Ecto neural progenitor cell (in vitro differentiated cells): ENCODE data around the gene TTC27.

Experiments used
- DNase-seq: peaks from one replicate; pipeline ENCODE4 v3.0.0-alpha.2; 2018; ENCODE audit warnings: low spot score

TTC27 gene

DNA sequence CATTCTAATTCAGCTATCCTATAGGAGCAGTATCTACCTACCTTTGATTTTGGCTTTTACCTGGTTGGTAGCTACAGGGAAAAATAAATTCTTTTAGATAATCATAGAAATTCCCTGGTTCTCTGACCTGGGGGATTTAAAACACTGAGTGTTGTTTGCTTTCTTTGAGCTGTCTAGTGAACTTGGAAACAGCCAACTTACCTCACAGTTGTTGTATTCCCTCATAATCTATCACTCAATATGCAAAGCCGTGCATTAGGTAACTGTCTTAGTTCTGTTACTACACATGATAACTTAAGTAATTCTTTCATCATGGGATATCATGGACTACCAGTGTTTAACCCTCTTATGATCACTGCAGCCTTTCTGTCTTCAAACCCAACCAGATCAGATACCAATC is 127.8 kb downstream of the TTC27 start:
- no peak for DNase-seq

DNA sequence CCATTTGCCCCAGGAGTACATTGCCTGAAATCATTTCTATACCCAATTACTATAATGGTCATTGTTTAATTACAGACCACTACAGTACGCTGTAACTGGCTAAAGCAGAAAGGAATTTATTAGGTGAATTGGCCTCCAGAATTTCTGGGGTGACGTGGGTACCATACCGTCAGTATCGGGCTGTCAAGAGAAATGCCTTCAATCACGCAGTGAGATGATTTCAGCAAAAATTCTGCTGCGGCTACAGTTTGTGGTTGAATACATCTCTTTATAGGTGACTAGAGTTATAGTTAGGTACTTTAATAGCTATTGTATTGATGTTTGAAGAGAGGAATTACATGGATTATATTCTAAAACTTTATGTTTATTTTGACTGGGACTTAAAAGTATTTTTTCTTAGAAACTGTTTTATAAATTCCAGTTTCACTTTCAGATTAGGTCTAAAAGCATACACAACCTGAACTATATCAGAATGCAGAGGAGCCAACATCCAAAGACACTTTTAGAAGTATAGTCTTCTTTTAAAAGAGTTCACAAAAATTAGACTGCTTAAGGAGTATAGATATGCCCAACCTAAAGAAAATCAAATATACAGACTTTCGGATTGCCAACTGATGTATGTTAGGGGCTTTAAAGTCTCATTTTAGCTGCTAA is 128.4 kb downstream of the TTC27 start:
- no peak for DNase-seq

DNA sequence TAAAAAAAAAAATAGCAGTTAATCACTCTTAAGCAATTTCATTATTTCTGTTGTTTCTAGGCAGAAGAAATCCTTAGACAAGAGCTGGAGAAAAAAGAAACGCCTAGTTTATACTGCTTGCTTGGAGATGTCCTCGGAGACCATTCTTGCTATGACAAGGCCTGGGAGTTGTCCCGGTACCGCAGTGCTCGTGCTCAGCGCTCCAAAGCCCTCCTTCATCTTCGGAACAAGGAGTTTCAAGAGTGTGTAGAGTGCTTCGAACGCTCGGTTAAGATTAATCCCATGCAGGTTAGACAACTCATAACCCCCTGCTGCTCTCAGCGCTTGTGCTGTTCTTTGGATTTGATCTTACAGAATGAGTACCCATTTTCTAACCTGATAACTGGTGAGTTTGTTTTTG is 130.4 kb downstream of the TTC27 start:
- DNase-seq: no peak

DNA sequence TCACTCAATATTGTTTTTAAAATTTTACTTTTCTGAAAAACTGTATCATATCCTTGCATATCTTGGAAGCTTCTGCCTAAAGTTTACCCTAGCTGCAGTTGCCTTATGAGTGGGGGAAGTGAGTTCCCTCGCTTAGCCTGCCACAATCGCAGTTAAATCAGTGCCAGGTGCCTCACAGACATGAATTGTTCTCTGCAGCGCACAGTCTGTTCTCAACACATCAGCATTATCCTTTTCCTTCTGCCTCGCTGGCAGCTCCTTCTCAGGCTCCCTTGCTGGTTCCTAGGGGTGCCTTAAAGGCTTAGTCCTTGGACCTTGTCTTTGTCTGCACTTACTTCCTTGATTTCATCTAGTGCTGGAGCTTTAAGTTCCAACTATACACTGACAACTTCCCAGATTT is 132.8 kb downstream of the TTC27 start:
- DNase-seq: no peak

DNA sequence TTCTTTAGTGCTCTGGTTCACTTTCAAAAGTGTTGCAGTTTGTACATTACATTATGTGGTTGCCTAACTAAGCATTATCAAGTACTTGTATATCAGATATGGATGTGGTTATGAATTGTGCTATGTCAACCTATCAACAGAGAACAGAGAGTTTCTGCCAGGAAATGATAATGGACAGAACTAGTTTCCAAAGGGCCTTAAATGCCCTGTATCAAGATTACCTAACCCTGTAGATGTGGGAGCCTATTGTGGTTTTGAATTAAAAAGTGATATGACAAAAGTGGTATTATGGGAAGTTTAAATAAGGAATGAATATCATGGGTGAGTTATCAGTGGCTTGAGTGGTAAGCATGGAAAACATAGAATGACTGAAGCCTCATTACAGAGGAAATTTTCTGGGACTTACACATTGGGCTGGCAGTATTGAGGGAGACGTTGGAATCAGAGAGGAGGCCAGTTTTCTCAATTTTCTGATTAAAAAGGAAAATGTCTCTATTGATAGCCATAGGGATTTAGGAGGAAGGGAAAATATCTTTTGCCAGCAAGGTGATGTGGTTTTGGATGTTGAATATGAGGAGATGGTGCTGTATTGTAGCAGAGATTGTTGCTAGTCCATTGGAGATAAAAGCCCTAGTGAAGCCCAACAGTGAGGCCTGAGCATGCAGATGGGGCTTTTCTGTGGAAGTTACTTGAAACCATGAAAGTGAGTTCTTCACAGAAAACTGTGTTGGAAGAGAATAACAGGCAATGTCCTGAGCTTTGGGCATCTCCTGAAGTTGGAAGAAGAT is 140.7 kb downstream of the TTC27 start:
- DNase-seq: no peak

DNA sequence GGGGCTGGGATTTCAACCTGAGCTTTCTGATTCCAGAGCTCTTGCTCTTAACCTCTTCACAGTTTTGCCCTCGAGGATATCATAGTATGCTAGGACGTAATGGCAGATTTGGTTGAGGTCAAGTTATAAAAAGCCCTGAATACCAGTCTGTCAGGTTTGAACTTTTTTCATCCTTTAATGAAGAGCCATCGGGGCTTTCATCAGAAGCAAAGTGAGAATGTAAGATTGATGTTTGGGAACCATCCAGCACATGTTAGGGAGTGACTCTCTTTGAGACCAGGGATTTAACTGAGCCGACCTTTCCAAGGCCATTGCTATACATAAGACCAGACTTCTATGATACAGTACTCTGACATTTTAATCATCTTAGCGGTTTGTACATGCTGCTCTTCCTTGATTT is 142.5 kb downstream of the TTC27 start:
- DNase-seq: no peak

DNA sequence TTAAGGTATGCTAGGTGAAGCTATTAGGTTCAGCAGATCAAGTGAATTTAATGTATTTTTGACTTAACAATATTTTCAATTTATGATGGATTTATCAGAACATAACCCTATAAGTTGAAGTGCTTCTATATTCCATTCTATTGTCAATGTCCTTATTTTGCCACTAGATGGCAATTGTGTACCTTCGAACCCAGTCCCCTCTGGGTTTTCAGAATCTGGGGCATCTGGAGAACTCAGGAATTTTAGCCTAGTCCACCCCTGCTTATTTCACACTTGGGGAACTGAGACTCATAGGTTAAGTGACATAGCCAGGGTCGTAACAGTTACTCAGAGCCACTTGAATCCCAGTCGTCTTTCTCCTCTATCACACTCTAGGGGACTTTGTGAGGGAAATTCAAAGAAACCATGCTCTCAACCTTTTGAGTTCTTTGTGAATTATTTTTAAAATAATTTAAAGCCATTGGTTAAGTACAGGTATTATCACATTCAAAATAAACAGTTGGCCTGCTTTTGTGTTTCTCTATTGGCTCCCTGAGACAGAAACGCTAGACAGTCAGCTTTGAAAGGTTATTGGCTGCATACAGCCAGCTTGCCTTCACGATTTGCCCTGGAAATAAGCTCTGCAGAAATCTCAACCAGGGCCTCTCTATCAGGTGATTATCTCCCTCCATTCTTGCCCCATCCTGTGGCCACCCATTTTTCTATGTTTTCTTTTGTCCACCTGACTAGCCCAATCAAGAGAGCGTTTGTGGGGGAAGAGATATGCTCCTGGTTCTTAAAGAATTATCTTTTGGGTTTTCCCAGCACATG is 145.0 kb downstream of the TTC27 start:
- DNase-seq: peak; percentile 51

DNA sequence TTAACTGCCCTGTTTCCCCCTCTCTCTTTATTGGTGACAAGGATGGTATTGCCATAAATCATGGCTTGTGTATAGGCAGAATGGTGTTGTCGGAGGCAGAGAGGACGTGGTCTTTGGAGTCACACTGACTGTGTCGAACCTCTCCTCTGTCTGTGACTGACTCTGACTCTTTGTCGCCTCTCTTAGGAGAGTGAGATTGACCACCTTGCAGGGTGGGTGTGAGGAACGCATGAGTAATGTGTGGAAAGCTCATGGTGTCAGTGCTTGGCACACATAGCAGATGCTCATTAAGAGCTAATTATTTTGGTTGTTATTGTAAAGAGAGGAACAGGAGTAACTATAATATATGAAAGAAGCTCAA is 145.6 kb downstream of the TTC27 start:
- no peak for DNase-seq

DNA sequence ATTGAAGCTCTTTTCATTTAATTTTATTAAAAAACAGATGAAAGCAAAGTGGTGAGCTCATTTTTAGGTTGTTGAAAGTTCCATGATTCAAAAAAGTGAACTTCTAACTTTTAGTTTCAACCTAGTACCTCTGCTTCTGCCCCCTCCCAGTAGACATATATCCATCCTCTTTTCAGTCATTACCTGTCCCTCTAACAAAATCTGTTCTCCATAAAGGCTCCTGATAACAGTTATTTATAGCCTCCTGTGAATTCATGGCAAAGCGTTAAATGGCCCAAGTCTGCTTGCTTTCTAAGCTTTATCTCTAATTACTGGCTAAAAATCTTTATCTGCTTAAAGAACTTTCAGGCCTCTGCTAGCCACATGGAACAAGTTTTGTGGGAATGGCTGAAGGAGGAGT is 148.1 kb downstream of the TTC27 start:
- DNase-seq: no peak

DNA sequence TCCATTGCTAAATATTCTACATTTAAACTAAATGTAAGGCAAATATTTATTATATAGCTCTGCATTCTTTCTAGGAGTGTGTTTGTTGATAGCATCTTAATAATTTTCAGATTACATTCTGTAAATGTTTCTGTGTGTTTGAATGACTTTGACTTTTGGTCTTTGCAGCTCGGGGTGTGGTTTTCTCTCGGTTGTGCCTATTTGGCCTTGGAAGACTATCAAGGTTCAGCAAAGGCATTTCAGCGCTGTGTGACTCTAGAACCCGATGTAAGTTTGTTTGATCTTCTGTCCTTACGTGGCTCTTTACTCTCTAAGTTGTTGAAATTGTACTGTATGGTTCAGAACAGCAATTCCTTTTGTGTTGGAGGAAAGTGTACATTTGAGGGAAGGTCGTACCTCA is 149.9 kb downstream of the TTC27 start:
- DNase-seq: no peak

DNA sequence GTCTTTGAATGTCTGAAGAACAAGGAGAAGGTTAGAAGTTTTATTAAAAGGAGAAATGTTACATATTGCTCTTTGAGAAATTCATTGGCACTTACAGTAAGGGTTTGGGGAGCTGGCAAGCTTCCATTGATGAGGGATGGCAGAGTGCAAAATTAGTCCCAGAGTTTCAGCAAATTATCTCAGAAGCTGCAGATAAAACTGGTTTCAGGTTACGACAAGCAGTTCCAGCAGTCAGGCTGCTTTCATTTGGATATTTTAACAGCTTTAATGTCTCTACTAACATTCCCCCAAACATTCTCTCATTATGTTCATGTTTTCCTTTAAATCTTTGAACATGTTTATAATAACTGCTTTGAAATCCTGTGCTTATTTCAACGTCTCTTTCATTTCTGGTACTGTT is 153.1 kb downstream of the TTC27 start:
- no peak for DNase-seq

DNA sequence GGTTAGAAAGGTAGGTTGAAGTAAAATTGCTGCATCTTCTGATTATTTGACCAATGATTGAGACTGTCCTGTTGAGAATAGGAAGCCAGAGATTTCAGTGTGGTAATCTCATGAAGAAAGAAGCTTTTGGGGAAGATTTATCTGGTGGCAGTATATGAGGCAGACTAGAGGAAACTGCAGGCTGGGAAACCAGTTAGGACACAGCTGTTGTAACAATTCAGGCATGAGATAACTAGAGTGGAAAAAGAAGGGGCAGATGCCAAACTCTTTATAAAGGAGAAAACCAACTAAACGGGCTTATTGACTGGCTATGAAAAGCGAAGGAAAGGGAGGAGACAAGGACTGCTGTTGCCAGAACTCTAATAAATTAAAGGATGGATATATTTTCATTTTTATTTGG is 155.6 kb downstream of the TTC27 start:
- DNase-seq: no peak

DNA sequence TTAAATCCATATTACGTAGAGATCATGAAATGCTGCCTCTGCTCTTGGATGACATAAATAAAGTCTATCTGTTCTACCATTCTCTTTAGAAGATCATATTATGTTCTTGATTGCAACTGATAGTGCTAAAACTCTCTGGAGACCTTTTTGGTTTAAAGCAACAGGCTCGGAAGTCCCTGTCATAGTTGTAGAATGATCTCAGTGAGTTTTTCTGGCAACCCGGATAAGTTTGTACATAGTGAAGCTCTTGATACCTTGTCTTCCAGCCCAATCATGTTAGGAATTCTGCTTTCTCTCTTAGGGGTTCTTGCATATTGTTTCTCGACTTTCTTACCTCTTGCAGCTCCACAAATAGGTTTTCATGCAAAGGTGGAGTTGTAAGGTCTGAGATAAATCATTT is 156.1 kb downstream of the TTC27 start:
- DNase-seq: no peak

DNA sequence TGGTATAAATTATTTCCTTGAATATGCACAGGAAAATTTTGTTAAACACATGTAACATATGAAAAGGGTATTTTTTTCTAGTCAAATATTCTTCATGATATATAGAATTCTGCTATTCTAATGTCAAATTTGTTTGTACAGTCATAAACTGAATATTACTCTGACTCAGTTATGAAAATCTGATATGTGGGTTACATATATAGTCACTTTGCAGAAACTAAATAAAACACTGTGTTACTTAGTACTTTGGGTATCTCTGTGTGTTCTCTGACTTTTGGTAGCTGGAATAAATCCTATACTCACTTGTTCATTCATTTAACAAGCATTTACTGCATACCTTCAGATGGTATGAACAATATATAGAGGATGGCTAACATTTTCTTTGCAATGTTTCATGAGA is 159.4 kb downstream of the TTC27 start:
- DNase-seq: no peak

DNA sequence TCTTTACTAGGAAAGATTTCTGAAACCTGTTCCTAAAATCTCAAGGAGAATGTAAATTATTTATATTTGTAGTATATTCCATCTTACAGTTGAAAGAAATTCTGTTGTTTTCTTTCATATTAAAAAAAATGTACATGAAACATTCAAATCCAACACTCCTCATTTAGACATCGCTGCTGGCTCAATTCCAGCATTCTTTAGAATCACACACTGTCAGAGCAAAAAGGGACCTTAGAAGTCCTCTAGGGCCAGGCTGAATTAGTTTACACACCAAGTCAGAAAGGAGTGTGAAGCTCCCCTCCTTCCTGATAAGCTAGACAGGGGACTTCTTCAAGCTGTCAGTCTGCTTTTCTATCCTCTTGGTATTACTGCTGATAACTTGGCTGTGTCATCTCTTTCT is 160.3 kb downstream of the TTC27 start:
- no peak for DNase-seq

DNA sequence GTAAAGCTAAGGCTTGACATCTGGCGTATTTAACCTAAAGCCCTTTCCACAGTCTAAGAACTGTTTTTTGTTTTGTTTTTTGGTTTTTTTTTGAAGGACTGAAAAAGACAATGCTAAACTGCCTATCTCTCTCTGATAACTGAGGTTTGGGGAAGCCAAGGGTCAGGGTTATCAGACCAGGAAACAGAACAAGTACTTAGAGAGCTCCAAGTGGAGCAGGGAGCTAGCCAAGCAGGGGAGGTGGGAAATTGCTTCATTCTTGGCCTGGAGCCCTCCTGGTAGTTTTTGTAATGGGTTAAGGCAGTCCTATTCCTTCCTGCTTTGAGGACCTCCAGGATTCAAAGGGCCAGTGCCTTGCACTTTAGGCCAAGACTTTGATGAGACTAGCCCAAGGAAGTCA is 164.6 kb downstream of the TTC27 start:
- no peak for DNase-seq

DNA sequence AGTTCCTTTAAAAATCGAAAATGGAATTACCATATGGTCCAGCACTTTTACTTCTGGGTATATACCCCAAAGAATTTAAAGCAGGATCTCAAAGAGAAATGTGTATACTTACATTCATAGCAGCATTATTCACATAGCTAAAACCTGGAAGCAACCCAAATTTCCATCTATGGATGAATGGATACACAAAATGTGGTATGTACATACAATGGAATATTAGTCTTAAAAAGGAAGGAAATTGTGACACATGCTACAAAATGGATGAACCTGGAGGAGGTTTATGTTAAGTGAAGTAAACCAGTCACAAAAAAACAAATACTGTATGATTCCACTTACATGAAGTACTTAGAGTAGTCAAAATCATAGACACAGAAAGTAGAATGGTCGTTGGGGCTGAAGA is 171.0 kb downstream of the TTC27 start:
- no peak for DNase-seq

DNA sequence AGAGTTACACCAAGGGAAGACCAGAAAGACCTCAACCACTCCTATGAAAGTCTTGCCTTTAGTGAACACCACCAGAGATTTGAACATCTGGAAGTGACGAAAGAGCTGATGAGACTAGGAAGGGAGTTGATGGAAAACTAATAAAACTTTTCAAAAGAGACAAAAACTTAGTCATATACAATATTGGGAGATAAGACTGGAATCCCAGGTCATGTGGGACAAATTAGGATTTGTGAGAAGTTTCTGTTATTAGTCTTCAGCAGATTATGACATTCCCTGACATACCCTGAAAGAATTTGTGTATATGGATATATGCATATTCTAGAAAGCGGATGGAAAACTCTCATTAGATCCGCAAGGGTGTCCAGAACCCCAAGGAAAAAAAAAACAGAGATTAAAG is 173.9 kb downstream of the TTC27 start:
- no peak for DNase-seq

DNA sequence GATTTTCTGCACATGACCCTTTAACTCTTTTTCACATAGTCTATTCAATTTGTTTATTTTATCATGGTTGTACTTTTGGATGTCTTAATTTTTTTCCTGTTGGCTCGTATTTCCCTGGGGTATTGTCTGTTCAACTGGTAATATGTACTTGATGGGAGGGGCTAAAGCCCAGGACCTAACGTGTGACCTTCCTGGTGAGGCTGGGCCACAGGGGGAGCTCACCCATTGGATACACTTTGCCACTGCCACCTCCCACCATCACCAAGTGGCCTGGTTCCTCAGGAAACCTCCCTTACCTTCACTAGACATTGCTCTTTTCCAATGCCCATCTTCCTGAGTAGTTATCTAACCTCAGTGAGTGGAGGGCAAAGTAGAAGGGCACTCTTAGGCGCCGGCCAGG is 175.0 kb downstream of the TTC27 start:
- no peak for DNase-seq

DNA sequence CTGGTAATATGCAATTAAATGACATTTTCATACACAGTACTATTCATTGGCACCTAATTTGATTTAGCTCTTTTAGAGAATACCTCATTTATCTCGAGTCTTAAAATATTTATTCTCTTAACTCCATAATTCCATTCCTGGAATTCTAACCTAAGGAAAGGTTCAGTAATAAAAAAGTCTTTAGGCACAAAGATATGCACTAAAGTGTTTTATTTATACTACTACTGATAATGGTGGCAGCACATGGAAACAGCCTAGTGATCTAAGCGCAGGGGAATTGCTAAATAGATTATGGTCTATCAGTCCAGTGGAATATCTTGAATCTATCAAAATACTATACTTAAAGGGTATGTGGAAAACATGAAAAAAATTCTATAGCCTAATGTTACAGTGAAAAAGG is 176.4 kb downstream of the TTC27 start:
- DNase-seq: no peak

DNA sequence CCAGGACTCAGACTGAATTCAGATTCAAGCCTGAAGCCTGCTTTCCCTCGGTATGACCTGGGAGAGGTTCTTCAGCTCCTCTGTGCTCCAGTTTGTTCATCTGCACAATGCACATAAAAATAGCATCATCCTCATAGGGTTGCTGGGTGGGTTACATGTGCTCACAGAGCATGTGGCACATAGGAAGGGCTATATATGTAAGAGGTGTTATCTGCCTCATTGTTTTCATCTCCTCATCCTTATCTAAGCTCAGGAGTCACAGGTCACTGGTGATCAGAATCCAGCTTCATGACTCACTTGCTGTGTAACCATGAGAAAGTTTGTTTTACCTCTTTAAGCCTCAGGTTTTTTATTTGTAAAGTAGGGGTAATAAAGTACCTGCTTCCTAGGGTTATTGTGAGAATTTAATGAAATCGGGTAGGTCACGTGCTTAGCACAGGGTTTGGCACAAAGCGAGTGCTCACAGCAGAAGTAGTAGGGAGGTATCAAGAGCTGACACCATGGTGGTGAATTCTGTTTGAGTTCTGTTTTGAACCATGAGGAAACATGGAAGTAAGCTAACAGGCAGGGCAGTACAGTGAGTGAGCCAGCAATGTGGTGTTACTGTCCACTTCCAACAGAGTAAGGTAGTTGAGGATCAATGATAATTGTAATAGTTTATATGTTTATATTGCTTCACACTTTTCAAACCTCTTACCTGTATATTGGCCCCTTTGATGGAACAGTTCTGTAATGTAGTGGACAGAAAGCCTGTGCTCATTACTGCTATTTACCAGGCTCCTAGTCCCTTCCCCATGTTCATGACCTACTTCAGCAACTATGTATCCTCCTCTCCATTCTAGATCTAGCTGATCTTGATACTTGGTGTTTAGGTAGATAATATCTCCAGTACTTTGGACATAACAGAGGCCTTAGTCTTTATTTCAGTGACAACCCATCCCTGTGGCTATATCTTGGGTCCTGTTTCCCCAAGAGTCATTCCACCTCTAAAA is 177.6 kb downstream of the TTC27 start:
- DNase-seq: no peak

DNA sequence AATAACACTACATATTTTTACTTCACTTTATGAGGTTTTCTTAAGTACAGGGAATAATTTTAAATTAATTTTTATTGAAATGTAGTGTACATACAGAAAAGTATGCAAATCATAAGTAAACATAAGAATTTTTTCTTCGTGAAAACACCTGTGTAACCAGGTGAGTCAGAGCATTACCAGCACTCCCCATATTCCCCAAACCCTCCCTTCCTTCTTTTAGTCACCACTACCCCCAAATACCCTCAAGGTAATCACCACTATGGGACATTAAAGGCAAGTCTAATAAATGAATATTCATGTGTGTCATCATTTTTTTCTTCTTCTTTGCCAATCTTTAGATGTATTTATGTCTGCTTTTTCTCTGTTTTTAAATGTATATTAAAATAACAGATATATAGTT is 179.0 kb downstream of the TTC27 start:
- no peak for DNase-seq
